ENCODE measurements around the gene MTOR. TPM values are rescaled to one million over a fixed set of nuclear protein-coding genes. Genes with fewer than 3 reads are reported as not detected.

The MTOR gene
- total and polyA plus RNA-seq, 2 of the 8 experiments (the other 6 are each of a cell fraction or from before 2014, with no cell fraction given): 44.2 to 76.8 TPM

DNA sequence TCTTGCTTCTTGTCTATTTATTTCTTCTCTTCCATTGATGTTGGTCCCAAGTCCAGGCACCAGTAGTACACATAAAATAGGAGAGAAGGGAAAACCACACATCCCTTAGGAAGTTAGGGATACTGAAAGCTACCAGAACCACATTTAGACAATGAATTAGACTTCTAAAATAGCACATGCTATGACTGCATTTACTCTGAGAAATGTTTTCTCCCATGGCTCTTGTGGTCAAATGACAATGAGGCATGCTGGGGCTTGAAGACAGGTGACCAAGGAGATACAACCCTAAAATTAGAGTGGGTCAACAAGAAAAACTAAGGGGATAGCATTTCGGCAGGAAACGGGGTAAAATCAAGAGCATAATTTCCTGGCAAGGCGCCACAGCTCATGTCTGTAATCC is 17.1 kb downstream of the MTOR start:
- no peak overlapping the region for H4K91ac ChIP-seq (replicated peaks; ENCODE audit: insufficient read length, low read length)
- H3K36me3 ChIP-seq (ENCODE audit: control insufficient read depth in 2 of 4, insufficient read depth in 4 of 4, low read length in 3 of 4): peaks cover 23 to 57% (median 48%) of the 10 kb centered on the region in 4 experiments
- H4K5ac ChIP-seq (ENCODE audit: insufficient read length, low read depth, low read length): no peak overlapping the region
- no peak overlapping the region for H3K4me2 ChIP-seq (ENCODE audit: insufficient read depth in 1 of 2, low read depth in 2 of 2, low read length in 2 of 2)
- H4K20me1 ChIP-seq (replicated peaks in 1 of 2; ENCODE audit: control insufficient read depth in 1 of 2, insufficient read depth in 2 of 2, low read length in 2 of 2): peaks cover 0 to 7% of the 10 kb centered on the region in 2 experiments
- H3K27me3 ChIP-seq (replicated peaks in 1 of 4; ENCODE audit: control insufficient read depth in 3 of 4, extremely low read depth in 1 of 4, insufficient read depth in 3 of 4, low read length in 3 of 4): no peaks in the 10 kb centered on the region
- H3K4ac ChIP-seq (replicated peaks; ENCODE audit: insufficient read length, low read depth, low read length): no peak overlapping the region
- H3K14ac ChIP-seq (ENCODE audit: insufficient read length): no peak overlapping the region
- DNase-seq (ENCODE audit: low read depth in 1 of 2, low spot score in 2 of 2) (no peak), FAIRE-seq (no peak)
- POLR2A ChIA-PET (ENCODE audit: partially characterized antibody): interaction anchor here (0.6 kb wide), 1 partner anchor 10 kb away, joined by 3 read pairs; no protein-coding TSS in a partner anchor
- no peak overlapping the region for H2BK120ac ChIP-seq (replicated peaks; ENCODE audit: low read depth, low read length)
- H2BK20ac ChIP-seq (ENCODE audit: low read length): no peak overlapping the region
- H3K23me2 ChIP-seq (ENCODE audit: low read depth, low read length): no peaks in the 10 kb centered on the region
- H3K4me1 ChIP-seq (replicated peaks in 1 of 4; ENCODE audit: control insufficient read depth in 3 of 4, insufficient read depth in 4 of 4, low read length in 3 of 4): no peaks in the 10 kb centered on the region
- 90% methylated on average over 3 of the region's 3 CpGs; no CpG with 5 or more reads in 1 of the 2 experiments for WGBS, 2 experiments (ENCODE audit: extremely low coverage in 1 of 2, insufficient coverage in 1 of 2, insufficient read length in 1 of 2, insufficient replicate concordance in 2 of 2, low coverage in 1 of 2, low lambda C conversion rate in 2 of 2, missing lambda C conversion rate in 1 of 2)
- CTCF ChIA-PET (ENCODE audit: partially characterized antibody): interaction anchor here (0.6 to 1.4 kb wide), 2 partner anchors 42 to 198 kb away, joined by 3 read pairs; partner anchors contain the start of gene MASP2
- no peak overlapping the region for H3K4me3 ChIP-seq (ENCODE audit: extremely low read depth in 1 of 4, insufficient read depth in 2 of 4, low read depth in 3 of 4, low read length in 4 of 4)
- H2BK5ac ChIP-seq (ENCODE audit: low read depth, low read length): no peak overlapping the region
- no peak overlapping the region for H3K9ac ChIP-seq (replicated peaks in 1 of 4; ENCODE audit: extremely low read depth in 1 of 4, low read depth in 3 of 4, low read length in 3 of 4)
- H3K9me3 ChIP-seq (ENCODE audit: insufficient read depth in 2 of 2, low read depth in 1 of 2, low read length in 1 of 2): no peaks in the 10 kb centered on the region; a peak in 1 of 4 replicates
- no peak overlapping the region for H3K23ac ChIP-seq (ENCODE audit: insufficient read length)
- no peak overlapping the region for H2BK15ac ChIP-seq (ENCODE audit: low read length)
- H4K8ac ChIP-seq (ENCODE audit: extremely low read depth, insufficient read depth, low read length): no peak overlapping the region
- no peak overlapping the region for H3K56ac ChIP-seq (replicated peaks; ENCODE audit: insufficient read length, low read depth, low read length)
- no peak overlapping the region for H3K18ac ChIP-seq (ENCODE audit: extremely low read depth, low read length)
- H3K79me2 ChIP-seq (ENCODE audit: control insufficient read depth in 1 of 2, insufficient read depth in 2 of 2, low read length in 2 of 2): no peaks in the 10 kb centered on the region
- no peaks in the 10 kb centered on the region; the same call in 1 of the 2 replicates for H3K79me1 ChIP-seq (ENCODE audit: low read depth, low read length)
- no peak overlapping the region for H2AK5ac ChIP-seq (ENCODE audit: low read depth, low read length)
- TF ChIP-seq BCL11A (IDR thresholded peaks at IDR 0.05; ENCODE audit: low read depth in 2 of 2, low read length in 2 of 2) (no peak), KDM5A (IDR thresholded peaks at IDR 0.05; ENCODE audit: low read length) (no peak), KDM4A (IDR thresholded peaks at IDR 0.05; ENCODE audit: low read depth, low read length, severe bottlenecking) (no peak), GABPA (IDR thresholded peaks at IDR 0.05; ENCODE audit: borderline replicate concordance, insufficient read depth, low read length) (no peak), SP4 (IDR thresholded peaks at IDR 0.05; ENCODE audit: low read length) (no peak), EZH2 (IDR thresholded peaks at IDR 0.05; ENCODE audit: low read depth, low read length, severe bottlenecking) (no peak), CHD2 (IDR thresholded peaks at IDR 0.05; ENCODE audit: low read length) (no peak), CEBPB (IDR thresholded peaks at IDR 0.05; ENCODE audit: low read depth, low read length) (no peak), SUZ12 (IDR thresholded peaks at IDR 0.05; ENCODE audit: low read length) (no peak)
- H2BK12ac ChIP-seq (ENCODE audit: low read depth, low read length): no peak overlapping the region
- H3K27ac ChIP-seq (ENCODE audit: low read depth, low read length): no peak overlapping the region
- no peak overlapping the region for H2AFZ ChIP-seq (ENCODE audit: low read length)

Measured in H1 (cell line).